Measurements from ENCODE around the gene PGGHG. TPM values are rescaled to one million over a fixed set of nuclear protein-coding genes. Genes with fewer than 3 reads are reported as not detected.
"Not testable (repeated sequence)": the region's sequence is repeated elsewhere in the genome, so short reads cannot be mapped to it uniquely, and the experiment has no call there.

Gene PGGHG
- total and polyA plus RNA-seq, 10 donors: 53.4 to 250 (median 131) TPM

DNA sequence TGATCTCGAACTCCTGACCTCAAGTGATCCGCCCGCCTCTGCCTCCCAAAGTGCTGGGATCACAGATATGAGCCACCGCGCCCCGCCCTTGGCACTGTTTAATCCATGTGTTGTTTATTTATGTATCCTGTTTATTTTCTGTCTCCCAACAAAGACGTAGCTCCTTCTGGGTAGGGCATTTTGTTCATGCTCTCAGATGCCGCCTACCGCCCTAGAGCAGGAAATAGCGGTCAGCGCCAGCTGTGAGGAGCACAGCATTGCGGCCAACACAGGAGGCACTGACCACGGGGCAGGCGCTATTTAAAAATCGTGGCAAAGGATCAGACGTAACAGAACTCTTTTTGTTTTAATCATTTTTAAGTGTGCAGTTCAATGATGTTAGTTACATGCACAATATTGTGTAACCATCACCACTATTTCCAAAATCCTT lies 20.2 kb upstream of the PGGHG start:
- H3K4me1 ChIP-seq: peaks cover 0 to 43% (median 19%) of the 10 kb centered on the region in 6 donors
- H3K36me3 ChIP-seq; H3K27me3 ChIP-seq (replicated peaks in 1 of 7); intact Hi-C loops (cut with DNase I; ENCODE audit: low total_unique reads): not testable (repeated sequence)
- peaks cover 0 to 14% (median 10%) of the 10 kb centered on the region in 8 donors for H3K9me3 ChIP-seq
- H3K4me3 ChIP-seq: peak overlapping the region; percentile 18 to 86 (median 54)
- TF ChIP-seq, protein P1, sequence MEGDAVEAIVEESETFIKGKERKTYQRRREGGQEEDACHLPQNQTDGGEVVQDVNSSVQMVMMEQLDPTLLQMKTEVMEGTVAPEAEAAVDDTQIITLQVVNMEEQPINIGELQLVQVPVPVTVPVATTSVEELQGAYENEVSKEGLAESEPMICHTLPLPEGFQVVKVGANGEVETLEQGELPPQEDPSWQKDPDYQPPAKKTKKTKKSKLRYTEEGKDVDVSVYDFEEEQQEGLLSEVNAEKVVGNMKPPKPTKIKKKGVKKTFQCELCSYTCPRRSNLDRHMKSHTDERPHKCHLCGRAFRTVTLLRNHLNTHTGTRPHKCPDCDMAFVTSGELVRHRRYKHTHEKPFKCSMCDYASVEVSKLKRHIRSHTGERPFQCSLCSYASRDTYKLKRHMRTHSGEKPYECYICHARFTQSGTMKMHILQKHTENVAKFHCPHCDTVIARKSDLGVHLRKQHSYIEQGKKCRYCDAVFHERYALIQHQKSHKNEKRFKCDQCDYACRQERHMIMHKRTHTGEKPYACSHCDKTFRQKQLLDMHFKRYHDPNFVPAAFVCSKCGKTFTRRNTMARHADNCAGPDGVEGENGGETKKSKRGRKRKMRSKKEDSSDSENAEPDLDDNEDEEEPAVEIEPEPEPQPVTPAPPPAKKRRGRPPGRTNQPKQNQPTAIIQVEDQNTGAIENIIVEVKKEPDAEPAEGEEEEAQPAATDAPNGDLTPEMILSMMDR (IDR thresholded peaks at IDR 0.05 in 8 of 11, conservative IDR thresholded peaks at IDR 0.05 in 3 of 11): peak in 6 of 11 experiments; percentile 7 to 46 (median 26)
- TF ChIP-seq POLR2AphosphoS5 (IDR thresholded peaks at IDR 0.05): peak; percentile 0 to 83 (median 76)
- peak overlapping the region; percentile 86 to 99 (median 96) for H3K27ac ChIP-seq
- DNase-seq: peak; percentile 93
- 10 to 18% (median 16%) methylated on average over 16 of the region's 16 CpGs for WGBS, 5 donors

DNA sequence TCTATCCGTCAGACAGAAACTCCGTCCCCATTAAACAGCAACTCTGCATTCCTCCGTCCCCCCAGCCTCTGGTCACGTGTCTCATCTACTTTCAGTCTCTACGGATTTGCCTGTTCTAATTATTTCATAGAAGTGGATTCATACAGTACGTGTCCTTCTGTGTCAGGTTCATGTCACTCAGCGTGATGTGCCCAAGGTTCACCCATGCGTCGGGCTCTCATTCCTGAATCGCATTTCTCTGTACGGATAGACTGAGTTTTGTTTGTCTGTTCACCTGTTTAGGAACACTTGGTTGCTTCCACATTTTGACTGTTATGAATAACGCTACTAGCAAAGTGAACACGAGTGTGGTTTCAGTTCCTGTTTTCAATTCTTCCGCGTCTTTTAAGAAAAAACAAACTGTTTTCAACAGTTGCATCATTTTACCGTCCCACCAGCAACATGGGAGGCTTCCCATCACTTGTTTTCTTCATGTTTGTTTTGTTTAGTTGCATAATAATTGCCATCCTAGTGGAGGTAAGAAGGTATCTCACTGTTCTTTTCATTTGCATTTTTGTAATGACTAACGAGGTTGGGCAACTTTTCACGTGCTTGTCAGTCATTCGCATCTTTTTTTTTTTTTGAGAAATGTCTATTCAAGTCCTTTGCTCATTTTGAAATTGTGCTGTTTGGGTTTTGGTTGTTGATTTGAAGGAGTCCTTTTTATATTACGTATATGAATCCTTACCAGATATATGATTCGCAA lies 19.6 kb upstream of the PGGHG start:
- Histone ChIP-seq H3K4me1 (peaks cover 0 to 43% (median 19%) of the 10 kb centered on the region in 6 donors), H3K27me3 (replicated peaks in 1 of 7) (no peaks in the 10 kb centered on the region), H3K4me3 (peak overlapping the region; percentile 18 to 86 (median 54)), H3K27ac (peak overlapping the region; percentile 86 to 99 (median 96)), H3K36me3 (no peaks in the 10 kb centered on the region), H3K9me3 (peaks cover 0 to 14% (median 10%) of the 10 kb centered on the region in 8 donors)
- DNase-seq: peak; percentile 82
- 17 to 25% (median 21%) methylated on average over 21 of the region's 21 CpGs for WGBS, 5 donors
- intact Hi-C loops (cut with DNase I; ENCODE audit: low total_unique reads): no loop called here
- TF ChIP-seq POLR2A (IDR thresholded peaks at IDR 0.05) (peak; percentile 7 to 44 (median 38)), POLR2AphosphoS5 (IDR thresholded peaks at IDR 0.05) (peak in 1 of 3 donors; percentile 86)
- TF ChIP-seq, protein P1 (IDR thresholded peaks at IDR 0.05 in 8 of 11, conservative IDR thresholded peaks at IDR 0.05 in 3 of 11): peak in 7 of 11 experiments; percentile 52 to 87 (median 71)

DNA sequence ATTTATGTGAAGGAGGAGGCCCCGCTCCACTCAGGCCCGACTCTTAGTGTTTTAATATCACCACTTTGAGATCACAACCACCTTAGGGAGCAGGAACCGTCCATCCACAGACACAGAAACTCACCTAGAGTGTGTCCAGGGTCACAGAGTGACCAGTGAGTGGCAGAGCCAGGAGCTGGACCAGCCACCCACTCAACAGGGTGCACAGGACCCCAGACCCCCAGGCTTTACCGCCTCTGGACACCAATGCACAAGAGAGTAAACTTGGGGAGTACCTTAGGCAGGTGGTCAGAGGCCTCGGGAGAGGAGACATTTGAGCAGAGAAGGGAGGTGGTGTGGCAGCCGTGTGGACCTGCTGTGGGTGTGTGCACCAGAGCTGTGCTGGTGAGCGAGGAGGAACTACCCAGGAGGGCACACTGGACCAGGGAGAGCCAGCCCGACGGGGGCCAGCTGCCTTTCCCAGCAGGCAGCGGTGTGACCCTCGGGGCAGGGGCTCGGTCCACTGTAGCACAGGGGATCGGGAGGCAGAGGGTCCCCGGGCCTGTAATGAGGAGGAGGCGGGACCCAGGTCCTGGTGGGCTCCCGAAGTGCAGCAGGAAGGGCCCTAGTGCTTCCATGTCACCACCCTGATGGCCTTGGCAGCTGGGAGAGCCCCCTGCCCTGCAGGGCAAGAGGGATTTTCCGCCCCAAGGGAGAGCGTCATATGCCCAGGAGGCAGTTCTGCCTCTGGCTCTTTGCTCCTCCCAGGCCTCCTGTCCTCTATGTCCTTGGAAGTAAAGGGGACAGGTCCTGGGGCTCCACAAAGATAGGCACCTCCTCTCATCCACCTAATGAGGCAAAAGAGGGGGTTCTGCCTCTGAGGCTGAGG lies 18.2 kb upstream of the PGGHG start:
- WGBS, 5 donors: 84 to 89% (median 85%) methylated on average over 11 to 18 of the region's 18 CpGs
- Histone ChIP-seq H3K9me3 (peaks cover 0 to 11% (median 7%) of the 10 kb centered on the region in 8 donors), H3K4me1 (peaks cover 0 to 57% (median 19%) of the 10 kb centered on the region in 6 donors), H3K27ac (peak overlapping the region; percentile 86 to 99 (median 96)), H3K27me3 (replicated peaks in 1 of 7) (no peaks in the 10 kb centered on the region), H3K4me3 (peak overlapping the region in 1 of 8 donors; percentile 86), H3K36me3 (no peaks in the 10 kb centered on the region)
- TF ChIP-seq, protein P1 (IDR thresholded peaks at IDR 0.05 in 8 of 11, conservative IDR thresholded peaks at IDR 0.05 in 3 of 11): no peak
- no peak for TF ChIP-seq POLR2AphosphoS5 (IDR thresholded peaks at IDR 0.05)
- no peak for TF ChIP-seq POLR2A (IDR thresholded peaks at IDR 0.05)
- peak; percentile 84 for DNase-seq
- intact Hi-C loops (cut with DNase I; ENCODE audit: low total_unique reads): no loop called here

Data from spleen (tissue), 11 donors.